Measurements from ENCODE around the gene PPP2R5D. TPM values are rescaled to one million over a fixed set of nuclear protein-coding genes. Genes with fewer than 3 reads are reported as not detected.

PPP2R5D gene
- total RNA-seq, 1 experiment from 2014 or later, result 52.7 TPM

- TF ChIP-seq MAX (CRISPR knock-in tag; IDR thresholded peaks at IDR 0.05) (no peak), GTF2I (CRISPR knock-in tag; conservative IDR thresholded peaks at IDR 0.05) (no peak), TCF7 (CRISPR knock-in tag; IDR thresholded peaks at IDR 0.05; ENCODE audit: low read depth) (no peak), SOX15 (CRISPR knock-in tag; IDR thresholded peaks at IDR 0.05) (no peak), ZBTB43 (CRISPR knock-in tag; IDR thresholded peaks at IDR 0.05) (no peak), ZBTB21 (CRISPR knock-in tag; IDR thresholded peaks at IDR 0.05; ENCODE audit: borderline replicate concordance) (no peak), EMX1 (CRISPR knock-in tag; IDR thresholded peaks at IDR 0.05) (no peak)
Measured at GRCh38 chr6:42981836-42982235, 2.5 kb upstream of the PPP2R5D start (continued).

GRCh38 chr6:42984924-42985475, 630 bp downstream of the PPP2R5D start:
- TF ChIP-seq GTF2I (CRISPR knock-in tag; conservative IDR thresholded peaks at IDR 0.05) (0 out of 2 replicates have a peak, but pooled peaks have one; percentile 35), PRDM15 (CRISPR knock-in tag; IDR thresholded peaks at IDR 0.05) (no peak)
- Mint-ChIP-seq H3K27me3 (ENCODE audit: low read depth) (no peaks in the 10 kb centered on the region), H3K27ac (no peak overlapping the region), H3K9me3 (no peaks in the 10 kb centered on the region), H3K36me3 (peaks cover 5% of the 10 kb centered on the region), H3K4me1 (peaks cover 20% of the 10 kb centered on the region), H3K4me3 (peak overlapping the region; percentile 79)
- CTCF ChIA-PET, result interaction anchor here (0.9 to 1.9 kb wide), 6 partner anchors 11 to 86 kb away, joined by 3 to 14 read pairs (median 10); partner anchors contain the start of genes CNPY3, KLHDC3 and MEA1
- ATAC-seq (peak; percentile 4), DNase-seq (ENCODE audit: low spot score) (no peak)
- POLR2A ChIA-PET, result interaction anchor here (0.5 to 1.6 kb wide), 4 partner anchors 11 to 94 kb away, joined by 4 to 9 read pairs (median 5); a partner anchor contains a TSS

- peaks cover 18% of the 10 kb centered on the region for H3K36me3 Mint-ChIP-seq
- no peaks in the 10 kb centered on the region for H3K27me3 Mint-ChIP-seq (ENCODE audit: low read depth)
- H3K9me3 Mint-ChIP-seq, result no peaks in the 10 kb centered on the region
- DNase-seq (ENCODE audit: low spot score), result no peak
- no peak for ATAC-seq
- no peak overlapping the region for H3K27ac Mint-ChIP-seq
- ChIA-PET POLR2A (interaction anchor here (1.0 kb wide), 1 partner anchor 58 kb away, joined by 3 read pairs; the partner anchor contains the start of gene CNPY3), CTCF (interaction anchor here (1.3 kb wide), 1 partner anchor 24 kb away, joined by 4 read pairs; no protein-coding TSS in a partner anchor)
- peaks cover 19% of the 10 kb centered on the region for H3K4me1 Mint-ChIP-seq
- no peak overlapping the region for H3K4me3 Mint-ChIP-seq
- TF ChIP-seq ZNF396 (CRISPR knock-in tag; IDR thresholded peaks at IDR 0.05; ENCODE audit: borderline replicate concordance) (no peak), STAT6 (CRISPR knock-in tag; conservative IDR thresholded peaks at IDR 0.05; ENCODE audit: low read depth) (no peak), ZNF423 (CRISPR knock-in tag; IDR thresholded peaks at IDR 0.05) (no peak), ZNF232 (CRISPR knock-in tag; IDR thresholded peaks at IDR 0.05) (no peak), PRDM15 (CRISPR knock-in tag; IDR thresholded peaks at IDR 0.05) (no peak), ARID4B (CRISPR knock-in tag; IDR thresholded peaks at IDR 0.05; ENCODE audit: borderline replicate concordance) (no peak)
Measured at GRCh38 chr6:42987533-42988451, 3.4 kb downstream of the PPP2R5D start.

Data from WTC11 (cell line).